ENCODE data around the gene LEMD2. TPM values are rescaled to one million over a fixed set of nuclear protein-coding genes. Genes with fewer than 3 reads are reported as not detected.

LEMD2 gene
- total RNA-seq, 1 donor from 2014 or later, result 37.7 TPM

DNA sequence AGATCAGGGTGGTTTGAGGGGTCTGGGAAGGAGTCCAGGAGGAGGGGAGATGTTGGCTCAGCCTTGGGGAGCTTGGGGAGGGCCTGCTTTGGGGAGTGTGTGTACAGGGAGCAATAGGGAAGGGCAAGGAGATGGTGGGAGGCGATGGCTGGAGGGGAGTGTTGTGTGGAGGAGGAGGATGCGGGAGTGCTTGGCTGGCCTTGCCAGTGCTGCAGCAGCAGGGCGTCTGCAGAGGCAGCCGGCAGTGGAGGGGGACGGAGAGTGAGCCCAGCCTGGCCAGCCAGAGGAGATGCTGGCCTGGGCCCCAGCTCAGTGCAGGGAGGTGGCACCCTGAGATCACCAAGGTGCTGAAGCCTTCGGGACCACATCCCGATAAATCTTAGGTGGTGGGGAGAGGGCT is 46.1 kb downstream of the LEMD2 start:
- no peak for DNase-seq (ENCODE audit: low spot score)

DNA sequence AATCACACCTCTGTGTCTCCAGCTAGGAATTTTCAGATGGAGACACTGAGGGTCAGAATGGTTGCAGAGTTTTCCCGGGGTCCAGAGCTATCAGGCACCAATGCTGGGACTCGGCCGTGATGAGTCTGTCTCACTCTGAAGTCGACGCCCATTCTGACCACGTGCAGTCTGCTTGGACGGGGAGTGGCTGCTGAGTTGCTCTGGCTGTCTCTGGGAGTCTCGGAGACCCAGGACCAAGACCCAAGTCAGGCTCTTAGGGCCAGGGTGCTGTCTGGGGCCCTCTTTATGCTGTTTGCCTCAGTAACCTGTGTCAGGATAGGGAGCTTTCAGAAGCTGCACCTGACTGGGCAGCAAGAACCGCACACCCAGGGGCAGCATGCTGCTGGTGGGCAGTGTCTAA is 46.8 kb downstream of the LEMD2 start:
- DNase-seq (ENCODE audit: low spot score), result no peak

DNA sequence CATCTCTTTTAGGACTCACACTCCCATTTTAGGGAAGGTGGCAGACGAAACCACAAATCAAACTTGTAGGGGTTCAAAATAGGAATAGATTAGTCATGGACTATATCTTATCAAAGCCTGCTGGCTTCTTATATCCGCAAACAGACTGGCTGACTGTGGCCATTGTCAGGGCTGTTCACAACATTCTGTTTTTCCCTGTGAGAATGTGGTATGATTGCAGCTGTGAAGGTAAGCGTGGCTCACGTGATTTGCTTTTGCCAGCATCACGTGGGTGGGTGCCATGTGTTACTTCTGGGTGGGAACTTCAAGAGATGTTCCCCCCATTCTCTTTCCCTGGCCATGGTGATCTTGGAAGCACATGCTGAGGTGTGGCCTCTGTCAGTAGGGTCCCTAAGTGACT is 48.1 kb downstream of the LEMD2 start:
- no peak for DNase-seq (ENCODE audit: low spot score)

DNA sequence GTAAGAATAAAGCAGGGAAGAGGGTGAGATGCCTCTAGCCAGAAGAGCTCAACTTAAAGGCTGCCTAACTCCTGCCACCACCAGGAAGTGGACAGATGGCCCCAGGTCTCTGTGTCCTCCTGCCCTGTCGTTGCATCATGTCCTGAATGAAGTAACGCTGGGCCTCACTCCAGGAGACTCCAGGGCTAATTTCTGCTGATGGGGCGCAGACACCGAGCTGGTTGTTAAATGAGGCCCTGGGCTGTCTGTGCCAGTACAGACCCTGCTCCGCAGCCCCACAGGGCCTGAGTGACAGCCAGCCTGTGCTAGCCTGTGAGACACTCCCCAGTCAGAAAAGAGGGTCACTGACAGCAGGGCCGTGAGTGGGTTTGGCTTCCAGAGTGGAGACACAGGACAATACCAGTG is 48.7 kb downstream of the LEMD2 start:
- DNase-seq (ENCODE audit: low spot score), result no peak

DNA sequence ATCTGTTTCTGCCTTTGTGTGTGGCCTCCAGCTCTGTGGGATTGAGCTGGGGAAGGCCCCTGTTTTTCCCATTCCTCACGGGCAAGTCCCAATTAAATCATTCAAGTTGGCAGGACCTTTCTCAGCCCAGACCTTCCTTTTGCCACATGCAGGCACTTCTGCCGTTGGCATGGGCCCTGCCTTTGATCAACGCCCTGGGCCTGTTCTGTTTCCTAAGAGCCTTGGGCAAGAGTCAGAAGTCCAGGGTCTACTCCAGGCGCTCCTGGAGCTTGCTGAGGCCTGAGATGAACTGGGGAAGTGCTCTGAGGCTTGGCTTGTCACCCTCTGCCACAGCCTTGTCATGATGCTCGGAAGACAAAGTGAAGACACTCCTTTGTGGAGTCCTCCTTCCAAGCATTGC is 49.4 kb downstream of the LEMD2 start:
- no peak for DNase-seq (ENCODE audit: low spot score)

DNA sequence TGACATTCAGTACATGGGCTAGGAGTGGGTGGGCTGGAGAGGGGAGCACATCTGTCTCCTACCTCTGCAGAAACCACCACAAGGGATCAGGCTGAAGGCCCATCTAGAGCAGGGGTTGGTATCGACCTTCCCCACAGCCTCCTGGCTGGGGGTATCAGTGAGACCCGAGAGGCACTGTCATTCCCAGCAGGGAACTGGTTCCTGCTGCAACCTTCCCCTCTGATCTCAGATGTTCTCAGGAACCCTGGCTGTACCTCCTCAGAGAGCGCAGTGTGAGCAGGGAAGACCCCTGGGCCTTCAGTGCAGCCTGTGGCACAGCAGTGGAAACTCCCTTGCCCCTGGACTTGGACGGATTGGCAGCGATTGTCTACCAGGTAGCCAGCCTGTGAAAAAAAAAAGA is 50.1 kb downstream of the LEMD2 start:
- no peak for DNase-seq (ENCODE audit: low spot score)

DNA sequence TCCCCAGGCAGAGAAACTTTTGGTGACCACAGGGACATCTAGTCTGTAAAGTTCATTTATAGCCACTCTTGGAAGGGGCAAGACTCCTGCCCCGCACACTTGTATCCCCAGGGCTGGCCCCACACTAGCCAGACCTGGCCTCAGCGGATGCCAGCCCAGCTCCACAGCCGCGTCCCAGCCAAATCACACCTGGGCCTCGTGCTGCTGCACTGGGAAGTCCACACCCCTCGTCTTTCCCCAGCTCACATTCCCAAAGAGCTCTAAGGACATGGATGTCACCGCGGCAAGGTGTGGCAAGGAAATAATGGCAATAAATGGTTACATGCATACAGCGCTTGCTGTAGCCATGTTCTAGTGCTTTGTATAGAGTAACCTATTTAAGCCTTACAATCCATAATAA is 50.8 kb downstream of the LEMD2 start:
- DNase-seq (ENCODE audit: low spot score), result no peak

DNA sequence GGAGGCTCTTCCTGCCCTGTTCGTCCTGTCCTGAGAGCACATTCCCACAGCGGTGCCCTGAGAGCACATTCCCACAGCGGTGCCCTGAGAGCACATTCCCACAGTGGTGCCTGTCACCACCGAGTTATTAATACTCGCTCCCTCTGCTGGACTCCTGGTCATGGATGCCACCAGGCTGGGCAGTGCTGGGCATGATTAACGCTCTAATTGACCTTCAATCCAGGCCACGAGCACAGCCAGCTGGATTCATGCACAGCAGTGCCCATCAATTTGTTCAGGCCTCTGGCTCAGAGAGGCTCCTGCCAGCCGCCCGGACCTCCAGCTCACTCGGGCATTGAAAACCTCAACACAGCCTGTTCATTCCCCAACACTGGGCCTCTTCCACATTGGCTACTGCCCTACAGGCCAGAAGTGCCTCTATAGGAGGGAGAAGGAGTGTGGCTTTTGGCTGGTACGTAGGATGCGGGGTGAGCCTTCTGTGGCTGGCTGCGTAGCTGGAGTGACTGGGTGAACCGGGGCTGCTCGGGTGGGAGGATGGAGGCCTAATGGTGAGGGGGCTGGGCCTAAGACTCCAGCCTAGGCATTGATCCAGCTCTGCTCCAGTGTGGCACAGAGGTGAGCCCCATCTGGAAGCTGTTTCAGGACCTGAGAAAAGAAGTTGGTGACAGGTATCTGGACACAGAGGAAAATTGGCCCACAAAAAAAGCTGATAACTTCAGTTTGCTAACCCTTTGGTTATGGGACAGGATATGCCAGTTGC is 51.5 kb downstream of the LEMD2 start:
- no peak for DNase-seq (ENCODE audit: low spot score)

DNA sequence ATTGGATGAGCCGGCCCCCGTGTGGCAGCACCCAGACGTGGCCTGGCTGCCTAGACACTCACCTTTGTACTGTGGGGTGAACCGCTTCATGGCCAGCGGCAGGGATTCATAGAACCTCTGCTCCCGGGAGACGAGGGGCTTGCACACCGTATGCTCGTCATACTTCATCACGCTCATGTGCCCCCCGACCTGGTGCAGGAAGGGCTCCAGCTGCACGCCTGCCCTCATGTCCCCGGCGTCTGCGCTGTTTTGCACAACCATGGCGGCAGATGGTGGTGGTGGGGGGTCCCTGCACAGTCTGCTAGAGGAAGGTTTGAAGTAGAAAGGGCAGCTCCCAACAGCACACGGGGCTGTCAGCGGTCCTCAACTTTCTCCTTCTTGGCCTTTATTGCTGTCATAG is 53.7 kb downstream of the LEMD2 start:
- DNase-seq (ENCODE audit: low spot score), result no peak

DNA sequence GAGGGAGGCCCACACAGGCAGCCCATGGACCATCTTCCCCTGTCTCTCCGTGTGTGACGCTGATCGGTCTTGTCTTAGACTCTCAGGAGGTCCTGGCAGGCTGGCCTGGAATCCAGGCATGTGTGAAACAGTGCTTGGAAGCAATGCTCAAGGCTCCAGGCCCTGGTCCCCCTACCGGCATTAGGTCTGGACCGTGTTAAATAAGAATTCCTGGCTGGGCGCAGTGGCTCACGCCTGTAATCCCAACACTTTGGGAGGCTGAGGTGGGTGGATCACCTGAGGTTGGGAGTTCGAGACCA is 55.3 kb downstream of the LEMD2 start:
- DNase-seq (ENCODE audit: low spot score), result no peak

DNA sequence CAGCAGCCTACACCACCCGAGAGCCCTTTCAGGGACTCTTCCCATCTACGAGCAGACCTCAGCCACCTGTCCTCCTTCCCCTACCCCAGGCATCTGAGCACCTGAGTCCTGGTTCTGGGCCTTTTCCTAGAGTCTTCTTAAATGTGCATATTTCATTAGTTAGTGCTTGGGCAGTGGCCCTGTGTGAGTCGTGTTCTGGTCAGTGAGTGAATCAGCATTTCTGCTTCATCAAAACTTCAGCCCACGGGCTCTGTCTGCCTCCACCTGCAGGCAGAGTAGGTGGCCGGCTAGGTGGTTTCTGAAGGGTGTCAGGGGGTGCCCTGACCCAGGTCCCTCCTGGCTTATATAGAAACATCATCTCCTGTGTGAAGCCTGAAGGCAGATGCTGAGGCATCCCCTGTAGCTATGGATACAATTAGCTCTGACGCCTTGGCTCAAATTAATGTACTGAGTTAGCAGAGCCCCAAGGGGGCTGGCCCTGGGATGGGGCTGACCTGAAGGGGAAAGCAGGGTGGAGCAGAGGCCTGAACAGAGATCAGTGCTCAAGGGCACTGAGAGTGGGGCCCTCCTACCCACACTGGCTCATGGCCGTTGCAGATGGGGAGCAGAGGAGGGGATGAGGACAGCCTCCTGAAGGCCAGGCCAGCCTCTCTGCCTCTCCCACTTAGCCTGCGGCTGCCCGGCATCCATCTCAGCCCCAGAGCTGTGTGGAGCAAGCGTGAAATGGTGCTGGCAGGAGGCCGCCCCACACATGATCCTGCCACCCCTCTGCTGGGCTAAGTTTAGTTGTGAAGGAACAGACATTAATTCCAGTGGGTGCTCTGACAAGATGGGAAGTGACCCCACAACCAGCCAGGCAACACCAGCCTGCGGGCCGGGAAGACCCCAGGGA is 55.9 kb downstream of the LEMD2 start:
- DNase-seq (ENCODE audit: low spot score), result no peak

DNA sequence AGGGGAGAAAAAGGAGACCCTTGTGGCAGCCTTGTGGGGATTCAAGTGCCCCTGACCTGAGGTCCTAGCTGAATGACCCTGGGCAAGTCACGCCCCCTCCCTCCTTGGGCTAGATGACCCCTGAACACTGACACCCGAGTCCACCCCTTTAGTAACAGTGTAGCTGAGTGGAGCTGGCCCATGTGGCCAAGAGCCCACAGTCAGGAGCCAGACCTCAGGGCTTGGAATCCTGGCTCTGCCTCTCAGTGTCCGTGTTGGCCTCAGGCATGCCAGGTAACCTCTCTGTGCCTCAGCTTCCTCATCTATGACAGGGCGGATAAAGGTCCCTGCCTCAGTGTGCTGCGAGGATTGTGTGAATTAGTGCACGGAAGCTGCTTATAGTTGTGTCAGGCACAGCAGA is 56.5 kb downstream of the LEMD2 start:
- DNase-seq (ENCODE audit: low spot score), result no peak

DNA sequence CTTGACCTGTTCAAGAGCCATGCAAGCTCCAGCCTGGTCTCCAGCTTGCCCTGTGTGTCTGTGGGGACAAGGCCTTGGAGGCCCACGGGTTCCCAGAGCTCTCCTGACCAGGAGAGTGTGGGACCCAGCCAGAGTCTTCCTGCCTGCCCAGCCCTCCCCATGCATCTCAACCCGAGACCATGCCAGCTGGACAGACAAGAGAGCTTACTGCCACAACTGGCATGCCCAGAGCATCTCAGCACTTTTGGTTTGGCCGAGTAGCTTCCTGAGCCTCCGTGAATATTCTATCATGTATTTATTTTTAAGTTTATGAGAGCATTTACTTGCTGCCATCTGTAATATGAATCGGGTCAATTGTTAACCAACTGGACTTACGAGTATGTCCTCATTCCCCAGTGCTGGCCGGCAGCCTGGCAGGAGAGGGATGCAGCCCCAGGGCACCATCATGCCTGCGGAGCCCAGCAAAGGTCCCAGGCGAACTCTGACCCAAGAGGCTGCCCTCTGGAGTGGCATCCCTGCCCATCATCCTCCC is 57.1 kb downstream of the LEMD2 start:
- DNase-seq (ENCODE audit: low spot score), result no peak

DNA sequence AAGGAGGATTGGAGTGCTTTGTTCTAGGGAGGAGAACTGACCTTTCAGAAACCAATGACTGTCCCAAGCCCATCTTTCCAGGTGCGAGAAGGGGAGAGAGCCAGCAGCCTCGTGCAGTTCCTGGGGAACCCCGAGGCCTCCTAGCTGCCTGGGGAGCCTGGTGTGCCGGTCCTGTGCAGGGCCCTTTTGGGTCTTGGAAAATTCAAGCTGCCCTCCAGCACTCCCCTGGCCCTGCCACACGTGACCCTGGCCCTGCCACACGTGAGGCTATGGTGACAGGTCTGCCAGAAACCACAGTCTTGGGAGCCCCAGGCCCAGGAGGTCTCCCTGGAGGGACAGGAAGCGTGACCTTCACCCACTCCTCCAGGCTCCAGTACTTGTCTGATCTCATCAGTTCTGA is 57.9 kb downstream of the LEMD2 start:
- no peak for DNase-seq (ENCODE audit: low spot score)

DNA sequence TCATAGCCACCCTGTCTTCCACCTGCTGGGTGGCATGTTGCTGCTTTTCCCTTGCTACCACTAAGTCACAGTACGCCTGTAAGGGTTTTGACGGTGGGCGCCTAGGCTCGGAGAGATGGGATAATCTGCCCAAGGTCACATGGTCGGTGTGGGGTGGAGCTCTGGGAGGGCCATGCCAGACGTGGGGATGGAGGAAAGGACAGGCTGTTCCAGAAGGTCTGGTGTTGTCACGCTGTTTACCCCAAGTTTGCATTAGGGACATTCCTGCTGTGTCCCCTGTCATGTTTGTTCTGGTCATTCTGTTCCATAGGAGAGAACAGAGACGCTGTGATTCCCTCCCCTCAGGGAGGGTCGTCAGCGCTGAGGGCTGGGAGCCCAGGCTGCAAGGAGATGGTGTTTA is 58.3 kb downstream of the LEMD2 start:
- DNase-seq (ENCODE audit: low spot score), result no peak

DNA sequence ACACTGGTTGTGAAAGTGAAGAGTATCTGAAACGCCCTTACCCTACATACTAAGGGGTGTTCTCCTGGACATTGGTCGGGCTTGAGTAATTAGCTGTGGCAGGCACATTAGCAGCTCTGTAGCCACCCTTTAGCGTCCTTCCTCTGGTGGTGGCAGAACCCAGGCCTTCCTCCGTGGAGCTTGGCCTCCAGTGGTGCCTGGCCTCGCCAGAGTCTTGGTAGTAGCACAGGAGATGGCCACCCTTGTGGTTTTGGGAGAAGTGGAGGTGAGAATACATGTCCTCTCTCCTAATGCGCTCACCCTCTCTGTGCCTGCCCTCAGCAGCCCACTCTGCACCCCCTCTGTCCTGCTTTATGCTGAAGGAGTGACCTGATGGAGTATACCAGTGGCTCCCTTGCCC is 59.9 kb downstream of the LEMD2 start:
- no peak for DNase-seq (ENCODE audit: low spot score)

DNA sequence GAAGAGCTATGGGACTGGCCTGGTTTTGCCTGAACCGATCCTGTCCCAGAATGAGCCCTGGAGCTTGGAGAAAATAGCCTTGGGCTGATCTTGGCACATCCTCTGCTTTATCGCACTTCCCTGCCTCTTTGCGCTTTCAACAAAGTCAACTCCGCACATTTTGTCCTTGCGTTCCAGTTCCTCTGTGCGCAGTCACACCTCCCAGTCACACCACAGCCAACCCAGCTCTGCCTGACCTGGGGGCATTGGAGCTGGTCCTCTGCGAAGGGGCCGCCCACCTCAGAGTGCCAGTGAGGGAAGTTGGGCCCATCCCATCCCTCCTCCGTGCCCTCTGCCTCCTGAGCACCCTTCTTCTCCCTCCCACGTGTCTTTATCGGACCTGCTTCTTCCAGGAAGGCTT is 60.5 kb downstream of the LEMD2 start:
- no peak for DNase-seq (ENCODE audit: low spot score)

DNA sequence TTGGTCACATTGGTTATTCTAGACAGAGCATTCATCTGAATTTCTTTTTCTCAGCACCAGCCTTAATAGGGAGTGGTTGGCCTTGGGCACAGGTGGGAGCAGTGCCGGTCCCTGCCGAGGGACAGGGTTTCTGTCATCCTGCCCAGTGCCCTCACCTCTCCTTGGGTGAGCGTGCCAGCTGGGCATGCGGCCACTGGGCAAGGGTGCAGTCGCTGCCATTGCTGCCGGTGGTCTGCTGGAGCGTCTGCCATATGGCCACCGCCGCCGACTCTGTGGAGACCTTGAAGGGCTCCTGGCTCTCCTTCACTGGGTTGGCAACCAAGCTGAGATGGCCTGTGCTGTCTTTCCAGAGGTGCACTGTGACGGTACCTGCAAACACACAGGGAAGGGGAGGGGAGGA is 61.0 kb downstream of the LEMD2 start:
- no peak for DNase-seq (ENCODE audit: low spot score)

DNA sequence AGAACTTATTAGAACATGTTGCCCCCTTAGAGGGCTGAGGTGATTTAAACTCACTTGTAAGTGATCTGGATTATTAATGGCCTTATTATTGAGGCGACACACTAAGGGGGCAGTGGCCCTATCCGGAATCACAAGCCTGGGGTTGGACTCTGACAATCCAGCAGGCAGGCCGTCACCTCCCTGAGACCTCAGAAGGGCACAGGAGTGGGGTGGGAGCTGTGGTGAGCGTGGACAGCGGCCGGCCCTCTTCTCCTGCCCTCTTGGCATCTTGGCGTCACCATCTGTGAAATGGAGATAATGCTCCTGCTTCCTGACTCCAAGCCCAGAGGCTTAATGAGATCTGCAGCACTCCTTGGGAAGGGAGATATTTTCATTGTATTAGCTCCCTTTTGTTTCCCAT is 61.8 kb downstream of the LEMD2 start:
- no peak for DNase-seq (ENCODE audit: low spot score)

DNA sequence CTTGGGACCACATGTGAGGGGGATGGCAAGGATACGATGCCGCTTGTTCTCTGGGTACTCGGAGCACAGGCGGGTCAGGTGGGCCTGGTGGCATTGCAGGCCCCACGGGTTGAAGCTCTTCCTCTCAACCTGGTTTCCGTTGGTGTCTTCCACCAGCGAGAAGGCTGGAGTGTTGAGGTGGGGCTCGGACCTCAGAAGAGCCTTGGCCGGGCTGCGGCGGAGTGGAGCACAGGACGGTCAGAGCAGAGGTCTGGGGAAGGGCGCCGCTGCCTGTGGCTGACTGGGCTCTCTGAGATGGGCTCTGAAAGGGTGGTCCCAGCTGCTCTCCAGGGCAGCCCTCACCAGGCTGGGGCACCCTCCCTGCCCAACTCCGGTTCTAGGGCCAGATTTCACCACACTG is 62.2 kb downstream of the LEMD2 start:
- no peak for DNase-seq (ENCODE audit: low spot score)

DNA sequence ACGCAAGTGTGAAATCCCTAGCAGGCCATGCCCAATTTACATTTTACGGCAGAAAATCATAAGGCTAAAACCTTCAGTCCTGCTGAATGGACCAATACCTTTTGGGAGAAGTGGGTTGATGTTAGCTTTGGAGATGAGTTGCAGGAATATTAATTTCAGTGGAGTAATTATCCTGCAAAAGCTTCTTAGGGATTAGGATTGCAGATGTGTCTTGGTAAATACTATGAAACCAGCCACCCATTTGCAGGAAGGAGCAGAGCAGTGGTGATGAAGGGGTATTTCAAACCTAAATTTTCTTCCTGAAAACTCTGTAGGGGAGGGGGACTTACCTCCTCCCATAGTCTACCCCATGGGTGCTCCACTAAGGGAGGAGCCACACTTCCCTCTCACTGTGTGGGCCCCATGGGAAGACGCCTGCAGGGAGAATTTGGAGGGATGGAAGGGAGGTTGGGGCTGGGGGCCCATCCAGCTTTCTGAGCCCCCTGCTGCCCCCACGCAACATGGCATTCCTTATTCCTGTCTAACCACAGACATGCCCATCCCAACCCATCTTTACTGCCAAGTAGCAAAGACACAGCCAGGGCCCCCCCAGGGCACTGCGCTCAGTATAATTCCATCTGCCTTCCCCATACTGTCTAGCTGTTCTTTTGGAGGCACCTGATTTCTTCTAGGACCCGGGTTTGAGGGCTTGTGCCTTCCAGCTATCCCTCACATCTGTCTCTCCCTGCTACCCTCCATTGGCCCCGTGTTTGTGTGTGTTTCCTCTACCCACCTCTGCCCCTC is 62.8 kb downstream of the LEMD2 start:
- no peak for DNase-seq (ENCODE audit: low spot score)

DNA sequence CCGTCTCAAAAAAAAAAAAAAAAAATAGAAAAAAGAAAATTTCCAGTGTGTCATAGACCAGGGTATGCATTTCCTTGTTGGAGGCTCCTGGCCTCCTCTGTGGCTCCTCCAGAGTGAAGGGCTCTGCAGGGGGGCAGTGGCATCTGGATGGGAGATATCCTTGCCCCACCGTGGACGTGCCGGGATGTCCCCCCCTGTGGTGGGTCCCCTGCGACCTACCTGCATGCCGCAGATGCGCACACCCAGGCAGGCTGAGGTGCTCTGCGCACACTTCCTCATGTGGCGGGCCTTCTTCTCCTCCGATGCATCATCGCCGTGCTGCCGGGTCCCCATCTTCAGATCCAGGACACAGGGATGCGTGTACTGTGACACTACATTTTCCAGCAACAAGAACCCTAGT is 63.7 kb downstream of the LEMD2 start:
- DNase-seq (ENCODE audit: low spot score), result no peak

All from mesenteric fat pad (tissue), 1 donor.